AG08395 (cell line): ENCODE results near the gene DHTKD1.
"Not testable (repeated sequence)": the region's sequence is repeated elsewhere in the genome, so short reads cannot be mapped to it uniquely, and the experiment has no call there.

Experiments
- DNase-seq: peaks from one replicate; pipeline ENCODE4 v3.0.0; 2012; ENCODE audit warnings: mixed read lengths, low spot score

The DHTKD1 gene

GRCh38 chr10:12067336-12067735 lies 1.4 kb upstream of the DHTKD1 start:
- peak; percentile 73 for DNase-seq

GRCh38 chr10:12071441-12071840 lies 2.7 kb downstream of the DHTKD1 start:
- not testable (repeated sequence) for DNase-seq

GRCh38 chr10:12073526-12073925 lies 4.8 kb downstream of the DHTKD1 start:
- peak; percentile 50 for DNase-seq

- DNase-seq, result no peak
These were observed 8.9 kb downstream of the DHTKD1 start for GRCh38 chr10:12077580-12078180.

- no peak for DNase-seq
These were observed 12.7 kb downstream of the DHTKD1 start for GRCh38 chr10:12081470-12081869.

- DNase-seq, result peak; percentile 60
These were observed 13.3 kb downstream of the DHTKD1 start for GRCh38 chr10:12081879-12082557.

- DNase-seq, result no peak
These were observed 20.2 kb downstream of the DHTKD1 start for GRCh38 chr10:12088919-12089318.

GRCh38 chr10:12091421-12091820 lies 22.7 kb downstream of the DHTKD1 start:
- DNase-seq, result no peak

- DNase-seq, result not testable (repeated sequence)
These were observed 28.6 kb downstream of the DHTKD1 start for GRCh38 chr10:12097361-12097760.

GRCh38 chr10:12097791-12098190 lies 29.0 kb downstream of the DHTKD1 start:
- DNase-seq, result no peak

- DNase-seq, result no peak
These were observed 30.2 kb downstream of the DHTKD1 start for GRCh38 chr10:12098966-12099365.

GRCh38 chr10:12103802-12104201 lies 35.0 kb downstream of the DHTKD1 start:
- no peak for DNase-seq

- no peak for DNase-seq
These were observed 39.0 kb downstream of the DHTKD1 start for GRCh38 chr10:12107781-12108180.

- DNase-seq, result no peak
These were observed 40.5 kb downstream of the DHTKD1 start for GRCh38 chr10:12109286-12109685.

- no peak for DNase-seq
These were observed 42.8 kb downstream of the DHTKD1 start for GRCh38 chr10:12111528-12111927.

- no peak for DNase-seq
These were observed 44.9 kb downstream of the DHTKD1 start for GRCh38 chr10:12113627-12114026.

- no peak for DNase-seq
These were observed 52.9 kb downstream of the DHTKD1 start for GRCh38 chr10:12121673-12122072.

- DNase-seq, result peak; percentile 100
These were observed 60.7 kb downstream of the DHTKD1 start, which contains the start of gene SEC61A2 for GRCh38 chr10:12129222-12130111. Gene SEC61A2 (plus strand): TSS chr10:12129677. CDS start chr10:12129788, 111 bp downstream.

- peak; percentile 66 for DNase-seq
These were observed 61.6 kb downstream of the DHTKD1 start for GRCh38 chr10:12130237-12130872.

- DNase-seq, result no peak
These were observed 66.9 kb downstream of the DHTKD1 start for GRCh38 chr10:12135631-12136030.

GRCh38 chr10:12140038-12140437 lies 71.3 kb downstream of the DHTKD1 start:
- no peak for DNase-seq

GRCh38 chr10:12144538-12144937 lies 75.8 kb downstream of the DHTKD1 start:
- DNase-seq, result no peak
